Loucy (cell line): ENCODE results near the gene DISP1.

ENCODE experiments used
- H2AFZ ChIP-seq: fragments of 200-600 bp; sonication (generic); 2 replicates; pipeline ENCODE4 v1.6.0; 2016; ENCODE audit warnings: antibody characterized with exemption, mild to moderate bottlenecking, low read length, moderate library complexity
- H3F3A ChIP-seq: fragments of 200-600 bp; 2 replicates; pipeline ENCODE4 v1.6.0; 2016; ENCODE audit warnings: antibody characterized with exemption, low read depth, mild to moderate bottlenecking
- H3K27me3 ChIP-seq: fragments of 200-600 bp; sonication (generic); 2 replicates; pipeline ENCODE4 v1.6.1; 2014; ENCODE audit warnings: low read length, mild to moderate bottlenecking; ENCODE audit not compliant: insufficient read depth, poor library complexity, severe bottlenecking
- H3K36me3 ChIP-seq: fragments of 200-600 bp; sonication (generic); 2 replicates; pipeline ENCODE4 v1.6.1; 2016; ENCODE audit warnings: low read length; ENCODE audit not compliant: insufficient read depth
- H3K4me1 ChIP-seq: fragments of 200-600 bp; sonication (generic); 2 replicates; pipeline ENCODE4 v1.5.1; 2014; ENCODE audit warnings: low read length, mild to moderate bottlenecking; ENCODE audit not compliant: insufficient read depth, poor library complexity, severe bottlenecking
- H3K4me2 ChIP-seq: fragments of 200-600 bp; sonication (generic); 2 replicates; pipeline ENCODE4 v1.6.0; 2014; ENCODE audit warnings: antibody characterized with exemption, low read length, low read depth, mild to moderate bottlenecking; ENCODE audit not compliant: poor library complexity, severe bottlenecking
- H3K4me3 ChIP-seq: fragments of 200-600 bp; sonication (generic); 2 replicates; pipeline ENCODE4 v1.5.1; 2014; ENCODE audit warnings: low read length, mild to moderate bottlenecking, mixed read lengths; ENCODE audit not compliant: poor library complexity, severe bottlenecking
- H3K79me2 ChIP-seq: fragments of 200-600 bp; sonication (generic); 2 replicates; pipeline ENCODE4 v1.6.1; 2014; ENCODE audit warnings: low read length; ENCODE audit not compliant: insufficient read depth
- H3K9ac ChIP-seq: fragments of 200-600 bp; sonication (generic); 2 replicates; pipeline ENCODE4 v1.6.0; 2014; ENCODE audit warnings: mild to moderate bottlenecking, low read depth, low read length, moderate library complexity; ENCODE audit not compliant: poor library complexity, severe bottlenecking
- H3K9me2 ChIP-seq: fragments of 200-600 bp; sonication (generic); replicated peaks from 2 replicates; pipeline ENCODE4 v1.6.1; 2016; ENCODE audit warnings: low read depth, low read length, mixed read lengths
- H3K9me3 ChIP-seq: fragments of 200-600 bp; sonication (generic); 2 replicates; pipeline ENCODE4 v1.6.1; 2014; ENCODE audit warnings: mild to moderate bottlenecking, antibody characterized with exemption, low read length, low read depth; ENCODE audit not compliant: insufficient read depth
- H4K20me1 ChIP-seq: fragments of 200-600 bp; sonication (generic); 2 replicates; pipeline ENCODE4 v1.6.0; 2014; ENCODE audit warnings: antibody characterized with exemption, low read length, mild to moderate bottlenecking; ENCODE audit not compliant: insufficient read depth, poor library complexity, severe bottlenecking
- CTCF ChIP-seq: fragments of 200-600 bp; sonication (generic); conservative IDR thresholded peaks from 2 replicates; pipeline ENCODE4 v1.5.1; 2014; ENCODE audit warnings: mild to moderate bottlenecking, antibody characterized with exemption, low read length
- EZH2phosphoT487 ChIP-seq: fragments of 200-600 bp; IDR thresholded peaks from 2 replicates; pipeline ENCODE4 v1.6.1; 2018; ENCODE audit warnings: antibody characterized with exemption, mild to moderate bottlenecking, moderate library complexity, borderline replicate concordance

Gene DISP1

GRCh38 chr1:222811671-222812070 lies 3.2 kb upstream of the DISP1 start:
- Histone ChIP-seq H3K9me2 (no peaks in the 10 kb centered on the region), H3K36me3 (no peaks in the 10 kb centered on the region), H3K27me3 (peaks cover 37% of the 10 kb centered on the region), H3K9ac (no peak overlapping the region), H3K9me3 (no peaks in the 10 kb centered on the region), H2AFZ (no peak overlapping the region), H3K4me1 (peaks cover 14% of the 10 kb centered on the region), H3K79me2 (peaks cover 11% of the 10 kb centered on the region), H3K4me3 (no peak overlapping the region), H3F3A (no peaks in the 10 kb centered on the region), H4K20me1 (no peaks in the 10 kb centered on the region), H3K4me2 (no peak overlapping the region)
- TF ChIP-seq EZH2phosphoT487 (no peak), CTCF (no peak)

- H3K4me2 ChIP-seq = peak overlapping the region; percentile 85
- H2AFZ ChIP-seq = peak overlapping the region; percentile 95
- no peaks in the 10 kb centered on the region for H3K9me3 ChIP-seq
- no peaks in the 10 kb centered on the region for H3K9me2 ChIP-seq
- peak overlapping the region; percentile 80 for H3K9ac ChIP-seq
- peaks cover 32% of the 10 kb centered on the region for H3K79me2 ChIP-seq
- no peaks in the 10 kb centered on the region for H3F3A ChIP-seq
- peak overlapping the region; percentile 91 for H3K4me3 ChIP-seq
- 0 out of 2 replicates have a peak, but pooled peaks have one; percentile 11 for TF ChIP-seq CTCF
- no peak for TF ChIP-seq EZH2phosphoT487
- H4K20me1 ChIP-seq = no peaks in the 10 kb centered on the region
- H3K27me3 ChIP-seq = peaks cover 37% of the 10 kb centered on the region
- peaks cover 24% of the 10 kb centered on the region for H3K4me1 ChIP-seq
- no peaks in the 10 kb centered on the region for H3K36me3 ChIP-seq
Observed at GRCh38 chr1:222813866-222814535, 838 bp upstream of the DISP1 start.

- H3K4me3 ChIP-seq = peak overlapping the region; percentile 91
- peak overlapping the region; percentile 95 for H2AFZ ChIP-seq
- H3F3A ChIP-seq = no peaks in the 10 kb centered on the region
- H3K4me1 ChIP-seq = peaks cover 24% of the 10 kb centered on the region
- peaks cover 34% of the 10 kb centered on the region for H3K79me2 ChIP-seq
- peak overlapping the region; percentile 80 for H3K9ac ChIP-seq
- peaks cover 31% of the 10 kb centered on the region for H3K27me3 ChIP-seq
- H4K20me1 ChIP-seq = no peaks in the 10 kb centered on the region
- TF ChIP-seq CTCF (no peak), EZH2phosphoT487 (no peak)
- no peaks in the 10 kb centered on the region for H3K9me2 ChIP-seq
- peak overlapping the region; percentile 85 for H3K4me2 ChIP-seq
- no peaks in the 10 kb centered on the region for H3K36me3 ChIP-seq
- no peaks in the 10 kb centered on the region for H3K9me3 ChIP-seq
Observed at GRCh38 chr1:222815440-222815765, 564 bp downstream of the DISP1 start.
